Measurements from ENCODE around the gene KLHL9. TPM values are rescaled to one million over a fixed set of nuclear protein-coding genes. Genes with fewer than 3 reads are reported as not detected.

KLHL9 gene
- total and polyA plus RNA-seq, 2 of the 13 experiments (the other 11 are each of a cell fraction or from before 2014, with no cell fraction given), result 8.7 to 17.7 TPM

GRCh38 chr9:21286659-21287058, 48.5 kb downstream of the KLHL9 start:
- FAIRE-seq, result no peak
- intact Hi-C loops (cut with micrococcal nuclease; ENCODE audit: unreplicated experiment), result no loop called here
- Histone ChIP-seq H3K36me3 (replicated peaks in 1 of 2; ENCODE audit: control insufficient read depth in 1 of 2, insufficient read depth in 2 of 2, low read length in 2 of 2) (no peaks in the 10 kb centered on the region), H3K79me2 (ENCODE audit: insufficient read depth, low read length) (no peaks in the 10 kb centered on the region), H3K27ac (ENCODE audit: extremely low read length, insufficient read depth, low read length) (no peak overlapping the region), H3K4me1 (ENCODE audit: insufficient read depth, low read length) (no peaks in the 10 kb centered on the region), H2AFZ (ENCODE audit: low read length) (no peak overlapping the region), H4K20me1 (ENCODE audit: insufficient read depth, low read length) (no peaks in the 10 kb centered on the region), H3K9ac (ENCODE audit: insufficient read depth, low read depth, low read length) (no peak overlapping the region), H3K4me2 (ENCODE audit: low read depth, low read length) (no peak overlapping the region), H3K4me3 (replicated peaks in 1 of 3; ENCODE audit: insufficient read depth in 1 of 3, low read depth in 2 of 3, low read length in 3 of 3) (no peak overlapping the region), H3K27me3 (ENCODE audit: control insufficient read depth in 1 of 2, insufficient read depth in 2 of 2, low read length in 2 of 2) (no peaks in the 10 kb centered on the region), H3K9me3 (ENCODE audit: low read length) (no peaks in the 10 kb centered on the region)
- WGBS (ENCODE audit: low lambda C conversion rate), result 35% methylated on average over 5 of the region's 5 CpGs
- DNase-seq (ENCODE audit: low spot score), result no peak
- TF ChIP-seq SOX5 (CRISPR knock-in tag; IDR thresholded peaks at IDR 0.05; ENCODE audit: borderline replicate concordance), result no peak
- TF ChIP-seq SOX13 (IDR thresholded peaks at IDR 0.05), result no peak
- no peak for TF ChIP-seq SOX13 (CRISPR knock-in tag; conservative IDR thresholded peaks at IDR 0.05 in 1 of 2, IDR thresholded peaks at IDR 0.05 in 1 of 2)
- no peak for TF ChIP-seq SKI (IDR thresholded peaks at IDR 0.05; ENCODE audit: partially characterized antibody)
- no peak for TF ChIP-seq TFDP2 (CRISPR knock-in tag; IDR thresholded peaks at IDR 0.05)
- no peak for TF ChIP-seq ZNF484 (CRISPR knock-in tag; IDR thresholded peaks at IDR 0.05; ENCODE audit: borderline replicate concordance, low read depth)
- TF ChIP-seq BRD4 (CRISPR knock-in tag; IDR thresholded peaks at IDR 0.05), result no peak
- no peak for TF ChIP-seq NFATC3 (CRISPR knock-in tag; IDR thresholded peaks at IDR 0.05)
- TF ChIP-seq, protein P1, sequence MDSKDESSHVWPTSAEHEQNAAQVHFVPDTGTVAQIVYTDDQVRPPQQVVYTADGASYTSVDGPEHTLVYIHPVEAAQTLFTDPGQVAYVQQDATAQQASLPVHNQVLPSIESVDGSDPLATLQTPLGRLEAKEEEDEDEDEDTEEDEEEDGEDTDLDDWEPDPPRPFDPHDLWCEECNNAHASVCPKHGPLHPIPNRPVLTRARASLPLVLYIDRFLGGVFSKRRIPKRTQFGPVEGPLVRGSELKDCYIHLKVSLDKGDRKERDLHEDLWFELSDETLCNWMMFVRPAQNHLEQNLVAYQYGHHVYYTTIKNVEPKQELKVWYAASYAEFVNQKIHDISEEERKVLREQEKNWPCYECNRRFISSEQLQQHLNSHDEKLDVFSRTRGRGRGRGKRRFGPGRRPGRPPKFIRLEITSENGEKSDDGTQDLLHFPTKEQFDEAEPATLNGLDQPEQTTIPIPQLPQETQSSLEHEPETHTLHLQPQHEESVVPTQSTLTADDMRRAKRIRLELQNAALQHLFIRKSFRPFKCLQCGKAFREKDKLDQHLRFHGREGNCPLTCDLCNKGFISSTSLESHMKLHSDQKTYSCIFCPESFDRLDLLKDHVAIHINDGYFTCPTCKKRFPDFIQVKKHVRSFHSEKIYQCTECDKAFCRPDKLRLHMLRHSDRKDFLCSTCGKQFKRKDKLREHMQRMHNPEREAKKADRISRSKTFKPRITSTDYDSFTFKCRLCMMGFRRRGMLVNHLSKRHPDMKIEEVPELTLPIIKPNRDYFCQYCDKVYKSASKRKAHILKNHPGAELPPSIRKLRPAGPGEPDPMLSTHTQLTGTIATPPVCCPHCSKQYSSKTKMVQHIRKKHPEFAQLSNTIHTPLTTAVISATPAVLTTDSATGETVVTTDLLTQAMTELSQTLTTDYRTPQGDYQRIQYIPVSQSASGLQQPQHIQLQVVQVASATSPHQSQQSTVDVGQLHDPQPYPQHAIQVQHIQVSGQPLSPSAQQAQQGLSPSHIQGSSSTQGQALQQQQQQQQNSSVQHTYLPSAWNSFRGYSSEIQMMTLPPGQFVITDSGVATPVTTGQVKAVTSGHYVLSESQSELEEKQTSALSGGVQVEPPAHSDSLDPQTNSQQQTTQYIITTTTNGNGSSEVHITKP (CRISPR knock-in tag; IDR thresholded peaks at IDR 0.05; ENCODE audit: low read depth), result no peak
- no peak for TF ChIP-seq BRCA1 (CRISPR knock-in tag; IDR thresholded peaks at IDR 0.05)
- no peak for TF ChIP-seq ZNF660 (CRISPR knock-in tag; IDR thresholded peaks at IDR 0.05; ENCODE audit: borderline replicate concordance, low read depth)
- TF ChIP-seq REL (CRISPR knock-in tag; conservative IDR thresholded peaks at IDR 0.05), result no peak
- no peak for TF ChIP-seq ZFP36 (IDR thresholded peaks at IDR 0.05; ENCODE audit: borderline replicate concordance, low read depth, low read length, partially characterized antibody)
- TF ChIP-seq, protein P2, sequence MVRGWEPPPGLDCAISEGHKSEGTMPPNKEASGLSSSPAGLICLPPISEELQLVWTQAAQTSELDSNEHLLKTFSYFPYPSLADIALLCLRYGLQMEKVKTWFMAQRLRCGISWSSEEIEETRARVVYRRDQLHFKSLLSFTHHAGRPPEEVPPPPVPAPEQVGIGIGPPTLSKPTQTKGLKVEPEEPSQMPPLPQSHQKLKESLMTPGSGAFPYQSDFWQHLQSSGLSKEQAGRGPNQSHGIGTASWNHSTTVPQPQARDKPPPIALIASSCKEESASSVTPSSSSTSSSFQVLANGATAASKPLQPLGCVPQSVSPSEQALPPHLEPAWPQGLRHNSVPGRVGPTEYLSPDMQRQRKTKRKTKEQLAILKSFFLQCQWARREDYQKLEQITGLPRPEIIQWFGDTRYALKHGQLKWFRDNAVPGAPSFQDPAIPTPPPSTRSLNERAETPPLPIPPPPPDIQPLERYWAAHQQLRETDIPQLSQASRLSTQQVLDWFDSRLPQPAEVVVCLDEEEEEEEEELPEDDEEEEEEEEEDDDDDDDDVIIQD (CRISPR knock-in tag; IDR thresholded peaks at IDR 0.05; ENCODE audit: low read depth), result no peak
- TF ChIP-seq NAIF1 (CRISPR knock-in tag; IDR thresholded peaks at IDR 0.05; ENCODE audit: borderline replicate concordance), result no peak
- TF ChIP-seq HCFC1 (IDR thresholded peaks at IDR 0.05; ENCODE audit: low read depth, low read length), result no peak
- no TSS peak for BruUV-seq (replicated peaks)
- no peak for ATAC-seq
- POLR2A ChIA-PET, result no interaction called here
- in situ Hi-C loops (cut with HindIII; ENCODE audit: extremely low pct_ligation_motif_present, low pct_unique_long_range_greater_than_20kb), result no loop called here
- CTCF ChIA-PET (ENCODE audit: low intra/inter-chr PET ratio, low total read pairs), result no interaction called here

Measured in HepG2 (cell line).